ENCODE data around the gene SLC2A9. TPM values are rescaled to one million over a fixed set of nuclear protein-coding genes. Genes with fewer than 3 reads are reported as not detected.

The SLC2A9 gene
- total and polyA plus RNA-seq, 2 of the 8 experiments (the other 6 are each of a cell fraction or from before 2014, with no cell fraction given): 0.20 to 0.26 TPM

- no peak for FAIRE-seq
- Histone ChIP-seq H4K5ac (ENCODE audit: insufficient read length, low read depth, low read length) (no peak overlapping the region), H3K4ac (replicated peaks; ENCODE audit: insufficient read length, low read depth, low read length) (no peak overlapping the region), H3K56ac (replicated peaks; ENCODE audit: insufficient read length, low read depth, low read length) (no peak overlapping the region), H3K9me3 (ENCODE audit: insufficient read depth in 2 of 2, low read depth in 1 of 2, low read length in 1 of 2) (no peaks in the 10 kb centered on the region), H3K23ac (ENCODE audit: insufficient read length) (no peak overlapping the region), H2AK5ac (ENCODE audit: low read depth, low read length) (no peak overlapping the region), H2BK12ac (ENCODE audit: low read depth, low read length) (no peak overlapping the region), H3K4me1 (replicated peaks in 1 of 4; ENCODE audit: control insufficient read depth in 3 of 4, insufficient read depth in 4 of 4, low read length in 3 of 4) (peaks cover 0 to 2% (median 0%) of the 10 kb centered on the region in 4 experiments; a peak in 1 of 7 replicates), H2BK15ac (ENCODE audit: low read length) (no peak overlapping the region), H3K27me3 (replicated peaks in 1 of 4; ENCODE audit: control insufficient read depth in 3 of 4, extremely low read depth in 1 of 4, insufficient read depth in 3 of 4, low read length in 3 of 4) (no peaks in the 10 kb centered on the region; a peak in 1 of 7 replicates), H3K4me2 (ENCODE audit: insufficient read depth in 1 of 2, low read depth in 2 of 2, low read length in 2 of 2) (no peak overlapping the region), H3K4me3 (ENCODE audit: extremely low read depth in 1 of 4, insufficient read depth in 2 of 4, low read depth in 3 of 4, low read length in 4 of 4) (no peak overlapping the region), H3K27ac (ENCODE audit: low read depth, low read length) (no peak overlapping the region), H3K18ac (ENCODE audit: extremely low read depth, low read length) (no peak overlapping the region), H4K91ac (replicated peaks; ENCODE audit: insufficient read length, low read length) (no peak overlapping the region), H3K9ac (replicated peaks in 1 of 4; ENCODE audit: extremely low read depth in 1 of 4, low read depth in 3 of 4, low read length in 3 of 4) (no peak overlapping the region), H3K14ac (ENCODE audit: insufficient read length) (no peak overlapping the region), H2BK120ac (replicated peaks; ENCODE audit: low read depth, low read length) (no peak overlapping the region), H2BK5ac (ENCODE audit: low read depth, low read length) (no peak overlapping the region), H3K36me3 (ENCODE audit: control insufficient read depth in 2 of 4, insufficient read depth in 4 of 4, low read length in 3 of 4) (no peaks in the 10 kb centered on the region), H3K23me2 (ENCODE audit: low read depth, low read length) (no peaks in the 10 kb centered on the region), H4K20me1 (replicated peaks in 1 of 2; ENCODE audit: control insufficient read depth in 1 of 2, insufficient read depth in 2 of 2, low read length in 2 of 2) (no peaks in the 10 kb centered on the region), H3K79me1 (ENCODE audit: low read depth, low read length) (no peaks in the 10 kb centered on the region), H2BK20ac (ENCODE audit: low read length) (no peak overlapping the region), H4K8ac (ENCODE audit: extremely low read depth, insufficient read depth, low read length) (no peak overlapping the region), H2AFZ (ENCODE audit: low read length) (no peak overlapping the region), H3K79me2 (ENCODE audit: control insufficient read depth in 1 of 2, insufficient read depth in 2 of 2, low read length in 2 of 2) (no peaks in the 10 kb centered on the region)
- ChIA-PET POLR2A (ENCODE audit: partially characterized antibody) (no interaction called here), CTCF (ENCODE audit: partially characterized antibody) (interaction anchor here (0.7 to 1.9 kb wide), 5 partner anchors 10 to 222 kb away, joined by 3 to 5 read pairs (median 4); no protein-coding TSS in a partner anchor)
- 98% methylated on average over 4 of the region's 4 CpGs; no CpG with 5 or more reads in 1 of the 2 experiments for WGBS, 2 experiments (ENCODE audit: extremely low coverage in 1 of 2, insufficient coverage in 1 of 2, insufficient read length in 1 of 2, insufficient replicate concordance in 2 of 2, low coverage in 1 of 2, low lambda C conversion rate in 2 of 2, missing lambda C conversion rate in 1 of 2)
- DNase-seq (ENCODE audit: low read depth in 1 of 2, low spot score in 2 of 2): no peak
- TF ChIP-seq USF2 (IDR thresholded peaks at IDR 0.05; ENCODE audit: low read length): no peak
- no peak for TF ChIP-seq KDM5A (IDR thresholded peaks at IDR 0.05; ENCODE audit: low read length)
- TF ChIP-seq, protein P1, sequence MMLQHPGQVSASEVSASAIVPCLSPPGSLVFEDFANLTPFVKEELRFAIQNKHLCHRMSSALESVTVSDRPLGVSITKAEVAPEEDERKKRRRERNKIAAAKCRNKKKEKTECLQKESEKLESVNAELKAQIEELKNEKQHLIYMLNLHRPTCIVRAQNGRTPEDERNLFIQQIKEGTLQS (IDR thresholded peaks at IDR 0.05; ENCODE audit: insufficient read depth, low read depth, low read length): no peak
- TF ChIP-seq RNF2 (IDR thresholded peaks at IDR 0.05; ENCODE audit: borderline replicate concordance, low read depth, low read length, missing control alignments, poor library complexity, severe bottlenecking): no peak
- no peak for TF ChIP-seq RAD21 (IDR thresholded peaks at IDR 0.05 in 1 of 2, conservative IDR thresholded peaks at IDR 0.05 in 1 of 2; ENCODE audit: low read depth in 2 of 2, low read length in 2 of 2)
- no peak for TF ChIP-seq ZNF274 (IDR thresholded peaks at IDR 0.05; ENCODE audit: borderline replicate concordance, extremely low read depth, low read length)
- no peak for TF ChIP-seq TEAD4 (IDR thresholded peaks at IDR 0.05; ENCODE audit: low read depth, low read length)
- TF ChIP-seq KDM1A (IDR thresholded peaks at IDR 0.05; ENCODE audit: borderline replicate concordance, low read length): no peak
- no peak for TF ChIP-seq CHD2 (IDR thresholded peaks at IDR 0.05; ENCODE audit: low read length)
- TF ChIP-seq POLR2AphosphoS5 (IDR thresholded peaks at IDR 0.05; ENCODE audit: low read depth, low read length): no peak
- no peak for TF ChIP-seq GABPA (IDR thresholded peaks at IDR 0.05; ENCODE audit: borderline replicate concordance, insufficient read depth, low read length)
Measured at GRCh38 chr4:10029403-10029802, 8.1 kb upstream of the SLC2A9 start.
